Lower leg skin (tissue), 3 donors: ENCODE results near the gene OMP.

ENCODE experiments used
- POLR2A ChIP-seq, 2 donors: fragments of 450-650 bp; IDR thresholded peaks; one replicate each; pipeline ENCODE4 v1.6.1; 2016 to 2017; ENCODE audit warnings: antibody characterized with exemption in 2 of 2, mild to moderate bottlenecking in 1 of 2, moderate library complexity in 1 of 2
- TF ChIP-seq, protein P1 (sequence below), 3 donors: fragments of 450-650 bp; IDR thresholded peaks; one replicate each; pipeline ENCODE4 v1.5.1; 2016; ENCODE audit warnings: antibody characterized with exemption in 3 of 3, mild to moderate bottlenecking in 3 of 3, moderate library complexity in 2 of 3

DNA sequence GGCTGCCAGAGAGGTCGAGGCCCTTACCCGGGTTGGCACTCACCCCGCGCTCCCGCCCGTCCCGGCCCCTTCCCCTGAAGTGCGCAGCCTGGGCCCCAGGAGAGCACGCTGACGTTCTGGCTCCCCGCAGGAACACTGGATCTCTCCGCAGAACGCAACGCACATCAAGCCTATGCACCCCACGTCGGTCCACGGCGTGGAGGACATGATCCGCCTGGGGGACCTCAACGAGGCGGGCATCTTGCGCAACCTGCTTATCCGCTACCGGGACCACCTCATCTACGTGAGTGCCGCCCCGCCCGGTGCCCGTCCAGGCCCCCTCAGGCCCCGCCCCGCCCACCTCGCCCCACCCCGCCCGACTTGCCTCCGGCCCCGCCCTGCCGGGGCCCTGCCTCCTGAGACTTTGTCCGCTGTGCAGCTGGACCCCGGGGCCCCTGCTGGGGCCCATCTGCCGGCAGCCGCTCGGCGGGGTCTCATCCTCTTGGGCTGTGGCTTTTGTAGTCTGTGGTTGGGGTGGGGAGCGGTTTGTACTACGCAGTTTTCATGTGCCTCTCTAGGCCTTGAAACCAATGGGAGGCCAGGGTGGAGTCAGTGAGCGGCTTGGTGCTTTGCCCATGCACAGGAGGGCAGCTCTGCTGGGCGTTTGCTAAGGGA, 45.2 kb downstream of the OMP start:
- TF ChIP-seq, protein P1, sequence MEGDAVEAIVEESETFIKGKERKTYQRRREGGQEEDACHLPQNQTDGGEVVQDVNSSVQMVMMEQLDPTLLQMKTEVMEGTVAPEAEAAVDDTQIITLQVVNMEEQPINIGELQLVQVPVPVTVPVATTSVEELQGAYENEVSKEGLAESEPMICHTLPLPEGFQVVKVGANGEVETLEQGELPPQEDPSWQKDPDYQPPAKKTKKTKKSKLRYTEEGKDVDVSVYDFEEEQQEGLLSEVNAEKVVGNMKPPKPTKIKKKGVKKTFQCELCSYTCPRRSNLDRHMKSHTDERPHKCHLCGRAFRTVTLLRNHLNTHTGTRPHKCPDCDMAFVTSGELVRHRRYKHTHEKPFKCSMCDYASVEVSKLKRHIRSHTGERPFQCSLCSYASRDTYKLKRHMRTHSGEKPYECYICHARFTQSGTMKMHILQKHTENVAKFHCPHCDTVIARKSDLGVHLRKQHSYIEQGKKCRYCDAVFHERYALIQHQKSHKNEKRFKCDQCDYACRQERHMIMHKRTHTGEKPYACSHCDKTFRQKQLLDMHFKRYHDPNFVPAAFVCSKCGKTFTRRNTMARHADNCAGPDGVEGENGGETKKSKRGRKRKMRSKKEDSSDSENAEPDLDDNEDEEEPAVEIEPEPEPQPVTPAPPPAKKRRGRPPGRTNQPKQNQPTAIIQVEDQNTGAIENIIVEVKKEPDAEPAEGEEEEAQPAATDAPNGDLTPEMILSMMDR (IDR thresholded peaks at IDR 0.05): no peak
- no peak for TF ChIP-seq POLR2A (IDR thresholded peaks at IDR 0.05)
